GM18511 (cell line): ENCODE data around the gene SHROOM3.
A peak's percentile ranks its signal among the peaks of the same experiment; 100 is the strongest.
"Not testable (repeated sequence)": the region's sequence is repeated elsewhere in the genome, so short reads cannot be mapped to it uniquely, and the experiment has no call there.

ENCODE experiments used
- ATAC-seq: cut with Tn5 transposase; IDR thresholded peaks from one replicate; pipeline ENCODE4 v1.9.1; 2021; ENCODE audit warnings: mild to moderate bottlenecking, moderate library complexity; ENCODE audit not compliant: unreplicated experiment

The SHROOM3 gene

DNA sequence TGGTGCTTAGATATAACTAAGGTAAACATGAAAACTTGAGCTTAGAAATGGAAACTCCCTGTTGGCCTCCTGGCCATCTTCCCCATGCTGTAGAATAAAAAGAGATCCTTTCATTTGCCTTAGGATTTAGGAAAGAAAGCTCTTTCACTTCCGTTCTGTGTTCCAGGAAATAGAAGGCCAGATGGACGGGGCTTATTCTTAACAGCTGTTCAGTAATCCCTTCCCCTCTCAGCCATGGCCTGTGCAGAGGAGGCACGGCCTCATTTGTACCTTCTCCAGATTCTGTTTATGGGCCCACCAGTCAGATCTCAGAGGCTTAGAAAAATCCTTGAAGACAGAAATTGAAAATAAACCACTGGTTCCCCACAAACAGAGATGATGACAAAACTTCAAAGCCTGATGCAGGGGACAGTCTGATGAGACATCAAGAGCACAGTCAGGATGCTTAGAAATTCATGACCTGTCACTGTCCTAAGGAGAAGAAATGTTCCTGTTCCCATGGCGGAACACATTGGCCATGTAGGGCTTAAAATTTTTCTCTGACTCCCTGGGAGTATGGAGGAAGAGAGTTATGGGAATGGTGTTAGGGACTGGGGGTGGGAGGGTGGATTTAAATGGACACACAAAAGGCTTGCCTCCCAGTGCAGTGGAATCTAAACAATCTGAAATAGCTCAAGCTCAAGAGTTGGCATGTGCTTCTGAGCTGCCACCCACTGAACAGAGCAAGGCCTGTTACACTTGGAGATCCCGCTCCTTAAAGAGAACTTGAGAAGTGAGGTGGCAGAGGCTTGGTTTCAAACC lies 274.1 kb downstream of the SHROOM3 start:
- ATAC-seq = no peak

GRCh38 chr4:76709772-76710090 lies 274.7 kb downstream of the SHROOM3 start:
- ATAC-seq = no peak

- ATAC-seq = no peak
These were observed 277.5 kb downstream of the SHROOM3 start for GRCh38 chr4:76712564-76712963.

DNA sequence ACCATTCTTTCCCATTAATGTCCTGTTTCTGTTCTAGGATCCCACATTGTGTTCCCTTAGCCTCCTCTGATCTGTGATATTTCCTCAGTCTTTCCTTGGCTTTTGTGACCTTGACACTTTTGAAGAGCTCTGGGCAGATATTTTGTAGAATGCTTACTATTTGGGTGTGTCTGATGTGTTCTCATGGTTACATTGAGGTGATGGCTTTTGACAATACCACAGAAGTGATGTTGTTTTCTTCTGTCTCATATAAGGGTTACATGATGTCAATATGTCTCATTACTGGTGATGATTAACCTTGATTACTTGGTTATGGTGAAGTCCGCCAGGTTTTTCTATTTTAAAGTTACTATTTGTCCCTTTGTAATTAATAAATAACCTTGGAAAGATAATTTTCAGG lies 279.2 kb downstream of the SHROOM3 start:
- no peak for ATAC-seq

- ATAC-seq = no peak
These were observed 281.0 kb downstream of the SHROOM3 start for GRCh38 chr4:76716020-76716419.

- no peak for ATAC-seq
These were observed 281.6 kb downstream of the SHROOM3 start for GRCh38 chr4:76716658-76717057.

DNA sequence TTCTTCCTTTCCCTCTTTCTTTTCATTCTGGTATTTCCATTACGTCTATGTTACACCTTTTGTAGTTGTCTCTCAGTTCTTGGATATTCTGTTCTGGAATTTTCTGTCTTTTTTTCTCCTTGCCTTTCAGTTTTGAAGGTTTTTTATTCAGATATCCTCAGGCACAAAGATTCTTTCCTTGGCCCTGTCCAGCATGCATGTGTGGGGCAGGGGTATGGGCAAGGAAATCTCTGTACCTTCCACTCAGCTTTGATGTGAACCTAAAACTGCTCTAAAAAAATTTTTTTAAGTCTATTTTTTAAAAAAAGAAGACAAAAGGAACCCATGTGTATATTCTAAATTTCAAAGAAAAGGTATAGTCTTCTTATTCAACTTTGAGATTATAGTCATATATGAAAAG lies 282.4 kb downstream of the SHROOM3 start:
- no peak for ATAC-seq

- ATAC-seq = no peak
These were observed 283.0 kb downstream of the SHROOM3 start for GRCh38 chr4:76718021-76718420.

DNA sequence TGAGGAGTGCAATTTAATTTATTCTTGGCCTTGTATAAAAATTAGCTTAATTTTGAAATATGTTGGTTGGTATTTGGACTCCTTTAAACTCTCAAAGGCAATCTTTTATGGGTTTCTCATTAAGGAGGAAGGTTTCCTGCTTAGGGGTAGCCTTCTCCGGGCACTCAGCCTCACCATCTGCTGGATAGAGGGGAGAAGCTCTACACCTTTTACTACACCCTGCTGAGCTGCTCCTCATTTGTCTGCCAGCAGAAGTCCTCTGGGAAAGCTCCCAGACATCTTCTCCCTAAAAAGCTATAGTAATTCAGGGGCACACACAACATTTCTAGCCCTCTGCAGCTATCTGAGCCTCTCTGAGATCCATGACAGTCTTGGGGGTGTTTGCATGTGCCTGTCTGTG lies 283.8 kb downstream of the SHROOM3 start:
- no peak for ATAC-seq

- ATAC-seq = no peak
These were observed 285.1 kb downstream of the SHROOM3 start for GRCh38 chr4:76720121-76720520.

DNA sequence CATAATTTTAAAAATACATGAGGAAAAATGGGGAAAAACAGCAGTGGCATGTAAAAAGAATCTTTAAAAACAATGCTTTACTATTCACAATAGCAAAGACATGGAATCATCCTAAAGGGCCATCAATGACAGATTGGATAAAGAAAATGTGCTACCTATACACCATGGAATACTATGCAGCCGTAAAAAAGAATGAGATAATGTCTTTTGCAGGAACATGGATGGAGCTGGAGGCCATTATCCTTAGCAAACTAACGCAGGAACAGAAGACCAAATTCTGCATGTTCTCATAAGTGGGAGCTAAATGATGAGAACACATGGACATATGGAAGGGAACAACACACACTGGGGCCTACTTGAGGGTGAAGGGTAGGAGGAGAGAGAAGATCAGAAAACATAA lies 287.1 kb downstream of the SHROOM3 start:
- ATAC-seq = not testable (repeated sequence)

DNA sequence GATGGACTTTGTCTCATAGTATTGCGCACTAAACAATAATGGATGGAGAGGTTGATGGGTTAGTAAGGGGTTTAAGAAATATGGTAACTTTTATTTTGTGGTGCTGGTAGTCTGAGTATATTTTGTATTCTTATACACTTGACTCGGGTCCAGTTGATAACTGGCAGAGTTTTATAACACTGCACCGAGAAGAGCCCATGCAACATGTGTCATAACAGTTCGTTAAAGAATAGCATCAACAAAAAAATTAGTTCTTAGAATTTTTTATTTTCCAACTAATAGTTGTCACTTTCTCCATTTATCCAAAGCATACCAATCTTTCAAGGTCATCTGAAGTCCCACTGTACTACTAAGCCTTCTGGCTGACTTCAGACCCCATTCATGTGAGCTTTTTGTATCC lies 287.8 kb downstream of the SHROOM3 start:
- ATAC-seq = peak; percentile 12

- peak; percentile 64 for ATAC-seq
These were observed 288.3 kb downstream of the SHROOM3 start for GRCh38 chr4:76723373-76723772.

GRCh38 chr4:76723924-76724323 lies 288.9 kb downstream of the SHROOM3 start:
- no peak for ATAC-seq

GRCh38 chr4:76725039-76725438 lies 290.0 kb downstream of the SHROOM3 start:
- no peak for ATAC-seq

- ATAC-seq = no peak
These were observed 291.1 kb downstream of the SHROOM3 start for GRCh38 chr4:76726176-76726575.

DNA sequence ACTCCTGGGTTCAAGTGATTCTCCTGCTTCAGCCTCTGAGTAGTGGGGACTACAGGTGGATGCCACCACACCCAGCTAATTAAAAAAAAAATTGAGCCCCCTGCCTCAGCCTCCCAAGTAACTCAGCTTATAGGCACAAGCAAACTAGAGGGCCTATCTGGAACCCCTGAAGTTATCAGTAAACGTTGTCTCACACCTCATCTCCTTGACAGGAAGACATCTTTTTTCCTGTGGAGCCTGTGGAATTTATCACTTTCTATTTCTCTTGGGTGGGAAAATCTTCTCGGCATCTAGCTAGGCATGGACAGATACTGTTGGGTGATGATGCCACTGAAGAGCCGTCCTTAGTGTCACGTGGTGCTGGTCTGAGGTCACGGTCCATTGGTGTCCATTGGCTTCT lies 291.6 kb downstream of the SHROOM3 start:
- no peak for ATAC-seq

DNA sequence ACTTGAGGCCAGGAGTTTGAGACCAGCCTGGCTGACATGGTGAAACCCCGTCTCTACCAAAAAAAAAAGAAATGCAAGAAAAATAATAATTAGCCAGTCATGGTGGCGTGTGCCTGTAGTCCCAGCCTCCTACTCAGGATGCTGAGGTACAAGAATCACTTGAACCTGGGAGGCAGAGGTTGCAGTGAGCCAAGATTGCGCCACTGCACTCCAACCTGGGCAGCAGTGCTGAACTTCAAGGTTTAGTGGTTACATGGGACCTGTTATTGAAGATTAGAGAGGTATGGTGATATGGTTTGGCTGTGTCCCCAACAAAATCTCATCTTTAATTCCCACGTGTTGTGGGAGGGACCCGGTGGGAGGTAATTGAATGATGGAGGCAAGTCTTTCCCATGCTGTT lies 292.9 kb downstream of the SHROOM3 start:
- ATAC-seq = not testable (repeated sequence)

DNA sequence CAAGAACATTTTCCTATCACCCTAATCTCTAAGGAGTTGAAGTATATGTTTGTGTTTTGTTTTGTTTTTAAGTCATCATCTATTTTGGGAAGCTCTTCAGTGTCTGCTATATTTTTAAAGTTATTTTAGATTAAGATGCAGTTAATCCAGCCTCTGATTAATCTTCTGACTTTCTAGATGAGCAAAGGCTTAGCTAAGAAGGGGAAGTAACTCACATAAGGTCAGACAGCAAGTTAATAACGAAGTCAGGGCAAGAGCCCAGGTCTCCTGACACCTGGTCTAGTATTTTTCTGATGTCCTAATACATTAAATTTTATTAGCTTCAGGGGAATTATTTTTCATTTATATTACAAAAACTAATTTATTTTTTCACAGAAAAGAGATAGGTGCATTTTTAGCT lies 294.4 kb downstream of the SHROOM3 start:
- ATAC-seq = peak; percentile 57

GRCh38 chr4:76729980-76730379 lies 295.0 kb downstream of the SHROOM3 start:
- no peak for ATAC-seq

DNA sequence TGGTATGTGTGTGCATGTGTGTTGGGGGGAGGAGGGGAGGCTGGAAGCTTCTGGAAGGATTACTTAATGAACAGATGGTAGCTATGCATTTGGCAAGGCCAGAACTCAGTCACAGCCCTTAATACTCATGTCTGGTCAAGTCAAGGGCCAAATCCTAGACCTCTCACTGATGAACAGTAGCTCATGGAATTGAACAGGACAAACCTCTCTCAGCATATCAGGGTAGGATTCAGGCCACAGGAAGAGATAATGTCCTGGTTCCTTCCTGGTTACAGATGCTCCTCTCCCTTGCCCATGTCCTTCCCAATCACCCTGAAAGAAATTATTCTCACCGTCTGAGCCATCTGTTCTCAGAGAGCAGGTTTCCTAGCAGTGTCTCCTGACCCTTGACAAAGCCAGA lies 297.2 kb downstream of the SHROOM3 start:
- ATAC-seq = no peak

GRCh38 chr4:76733068-76733771 lies 298.2 kb downstream of the SHROOM3 start:
- ATAC-seq = peak; percentile 46

- ATAC-seq = no peak
These were observed 301.4 kb downstream of the SHROOM3 start for GRCh38 chr4:76736414-76736813.
